HG02588 (cell line): Measurements from ENCODE around the gene INPP5A.
"Not testable (repeated sequence)": the region's sequence is repeated elsewhere in the genome, so short reads cannot be mapped to it uniquely, and the experiment has no call there.

Source experiments
- ATAC-seq: cut with Tn5 transposase; IDR thresholded peaks from one replicate; pipeline ENCODE4 v1.9.1; 2021; ENCODE audit warnings: mild to moderate bottlenecking, moderate library complexity; ENCODE audit not compliant: unreplicated experiment

INPP5A gene

DNA sequence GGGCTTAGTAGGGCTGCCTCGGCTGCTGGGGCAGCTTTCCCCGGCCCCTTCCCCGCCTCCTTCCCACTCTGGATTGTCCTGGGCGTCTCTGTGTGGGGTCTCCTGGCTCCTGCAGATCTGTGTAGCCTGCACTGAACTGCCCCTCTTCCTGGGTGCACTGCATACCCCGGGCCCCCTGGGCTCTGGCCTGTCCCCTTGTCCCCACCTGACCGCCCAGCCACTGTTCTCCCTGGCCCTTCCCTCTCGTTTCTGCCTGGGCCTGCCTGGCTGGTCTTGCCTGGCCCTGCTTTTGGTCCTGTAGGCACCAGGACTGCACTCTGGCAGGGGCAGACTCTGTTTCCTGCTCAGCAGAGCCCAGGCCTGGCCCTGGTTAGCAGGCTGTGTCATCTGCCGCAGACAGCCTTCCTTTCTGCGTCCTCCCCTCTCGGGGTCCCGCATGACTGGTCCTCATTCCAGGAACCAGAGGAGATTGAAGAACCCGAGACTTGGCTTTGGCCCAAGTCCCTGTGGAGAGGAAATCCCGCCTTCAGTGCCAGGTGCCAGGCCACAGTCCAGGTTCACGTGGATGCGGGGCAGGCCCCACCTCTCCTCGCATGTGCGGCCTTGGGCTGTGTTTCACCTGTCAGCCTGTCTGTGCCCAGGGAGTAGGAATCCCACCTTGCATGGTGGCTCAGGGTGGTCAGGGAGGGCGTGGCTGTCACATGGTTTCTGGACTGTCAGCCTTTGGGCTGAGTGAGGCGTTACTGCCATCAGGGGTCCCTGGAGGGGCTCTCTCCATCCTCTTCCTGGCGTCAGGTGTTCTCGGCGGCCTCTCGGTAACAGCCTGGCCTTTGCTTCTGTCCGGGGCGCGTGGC, 9.2 kb downstream of the INPP5A start:
- no peak for ATAC-seq

DNA sequence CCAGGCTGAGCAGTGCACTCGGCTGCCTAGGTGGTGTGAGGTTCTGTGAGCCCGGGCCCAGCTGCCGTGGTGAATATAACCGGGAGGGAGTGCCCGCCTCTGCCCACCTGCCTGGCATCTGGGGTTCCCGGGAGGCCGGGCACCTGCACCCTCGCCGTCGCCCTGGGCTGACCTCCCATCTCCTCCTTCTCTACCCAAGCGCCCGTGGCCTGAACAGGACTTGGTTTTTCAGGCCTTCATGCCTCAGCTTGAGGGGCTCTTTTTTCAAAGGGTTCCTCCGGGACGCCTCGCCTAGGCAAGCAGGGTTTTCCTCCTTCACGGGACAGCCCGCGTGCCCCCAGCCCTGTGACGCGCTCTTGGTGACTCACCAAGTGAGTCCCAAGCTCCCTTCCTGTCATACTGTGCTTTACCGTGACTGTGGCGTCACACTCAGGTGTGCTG, 9.9 kb downstream of the INPP5A start:
- no peak for ATAC-seq

DNA sequence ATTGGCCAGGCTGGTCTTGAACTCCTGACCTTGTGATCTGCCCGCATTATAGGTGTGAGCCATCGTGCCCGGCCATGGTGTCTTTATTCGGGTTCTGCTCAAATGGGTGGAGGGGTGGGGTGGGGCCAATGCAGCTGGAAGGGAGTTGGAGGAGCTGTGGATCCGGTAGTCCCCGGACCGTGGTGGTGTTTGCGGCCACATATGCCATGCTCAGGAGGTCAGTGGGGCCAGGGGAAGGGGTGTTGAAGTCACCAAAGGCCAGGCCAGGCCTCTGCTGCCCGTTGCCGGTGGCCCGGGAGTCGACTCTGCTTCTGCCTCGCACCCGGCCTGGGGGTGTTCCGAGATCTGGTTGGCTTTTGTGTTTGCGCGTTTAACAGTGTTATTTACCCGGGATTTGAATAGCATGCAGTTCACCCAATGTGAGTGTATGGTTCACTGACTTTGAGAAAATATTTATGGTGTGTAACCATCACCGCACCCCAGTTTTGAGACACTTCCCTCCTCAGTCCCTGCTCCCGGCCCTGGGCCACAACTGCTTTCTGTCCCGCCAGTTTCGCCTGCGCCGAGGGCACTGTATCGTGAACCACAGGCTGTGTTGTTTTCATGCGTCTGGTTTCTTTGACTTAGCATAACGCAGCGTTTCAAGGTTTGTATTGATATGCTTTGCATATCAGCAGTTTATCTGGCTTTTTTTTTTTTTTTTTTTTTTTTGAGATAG, 10.7 kb downstream of the INPP5A start:
- no peak for ATAC-seq

DNA sequence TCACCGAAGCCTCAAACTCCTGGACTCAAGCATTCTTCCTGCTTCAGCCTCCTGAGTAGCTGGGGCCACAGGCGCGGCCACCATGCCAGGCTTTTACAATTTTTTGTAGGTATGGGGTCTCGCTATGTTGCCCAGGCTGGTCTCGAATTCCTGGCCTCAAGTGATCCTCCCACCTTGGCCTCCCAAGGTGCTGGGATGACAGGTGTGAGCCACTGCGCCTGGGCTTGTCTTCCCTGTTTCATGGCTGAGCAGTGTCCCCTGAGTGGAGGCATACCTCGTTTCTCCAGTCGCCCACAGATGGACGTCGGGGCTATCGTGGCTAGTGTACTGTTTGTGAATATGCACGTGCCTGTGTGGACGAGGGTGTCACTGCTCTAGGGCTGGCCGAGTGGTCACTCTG, 11.3 kb downstream of the INPP5A start:
- ATAC-seq, result no peak

DNA sequence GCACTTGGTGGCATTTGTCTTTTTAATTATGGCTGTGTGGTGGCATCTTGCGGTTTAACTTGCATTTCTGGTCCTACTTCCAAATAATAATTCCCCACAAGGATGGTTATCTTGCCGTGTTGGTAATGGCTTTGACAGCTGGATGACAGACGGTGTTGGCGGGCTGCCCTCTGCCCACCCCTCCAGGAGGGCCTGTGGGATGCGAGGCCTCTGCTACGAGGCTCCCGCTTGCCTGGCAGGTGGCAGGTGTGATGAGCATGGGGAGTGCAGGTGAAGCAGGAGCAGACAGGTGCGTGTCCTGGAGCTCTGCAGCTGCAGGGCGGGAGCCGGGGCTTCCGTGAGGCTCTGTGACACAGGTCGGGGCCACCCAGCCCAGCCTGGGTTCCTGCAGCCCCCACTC, 11.8 kb downstream of the INPP5A start:
- ATAC-seq, result no peak

DNA sequence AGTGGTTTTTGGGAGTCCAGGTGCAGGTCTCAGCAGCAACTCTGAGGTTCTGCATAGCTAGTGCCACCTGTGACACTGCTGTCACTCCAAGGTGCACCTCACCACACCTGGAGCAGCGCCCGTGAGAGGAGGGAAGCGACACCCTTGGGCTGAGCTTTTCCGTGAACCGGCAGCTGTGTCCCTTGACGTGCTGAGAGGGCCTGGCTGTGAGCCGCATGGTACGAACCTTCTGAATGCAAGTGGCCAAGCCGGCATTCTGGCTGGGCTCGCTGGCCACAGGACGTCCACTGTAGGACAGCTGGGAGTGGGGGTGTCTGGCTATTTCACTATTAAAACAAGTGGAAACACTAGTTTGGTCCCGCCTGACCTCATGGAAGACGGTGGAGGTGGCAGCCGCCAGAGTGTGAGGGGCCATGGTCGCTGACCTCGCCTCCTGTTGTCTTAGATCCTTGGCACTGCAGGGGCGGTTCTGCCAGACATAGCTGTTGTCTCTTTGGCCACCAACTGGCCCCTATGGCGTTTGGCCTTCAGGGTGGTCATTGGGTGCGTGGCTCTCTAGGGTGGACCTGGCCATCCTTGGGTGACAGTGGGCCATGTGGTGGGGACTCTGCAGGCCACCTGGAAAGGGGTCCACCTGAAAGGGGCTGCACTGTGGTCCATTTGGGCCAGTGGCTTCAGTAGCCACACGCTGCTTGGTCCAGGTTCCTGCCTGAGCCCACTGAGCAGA, 12.9 kb downstream of the INPP5A start:
- ATAC-seq, result no peak

DNA sequence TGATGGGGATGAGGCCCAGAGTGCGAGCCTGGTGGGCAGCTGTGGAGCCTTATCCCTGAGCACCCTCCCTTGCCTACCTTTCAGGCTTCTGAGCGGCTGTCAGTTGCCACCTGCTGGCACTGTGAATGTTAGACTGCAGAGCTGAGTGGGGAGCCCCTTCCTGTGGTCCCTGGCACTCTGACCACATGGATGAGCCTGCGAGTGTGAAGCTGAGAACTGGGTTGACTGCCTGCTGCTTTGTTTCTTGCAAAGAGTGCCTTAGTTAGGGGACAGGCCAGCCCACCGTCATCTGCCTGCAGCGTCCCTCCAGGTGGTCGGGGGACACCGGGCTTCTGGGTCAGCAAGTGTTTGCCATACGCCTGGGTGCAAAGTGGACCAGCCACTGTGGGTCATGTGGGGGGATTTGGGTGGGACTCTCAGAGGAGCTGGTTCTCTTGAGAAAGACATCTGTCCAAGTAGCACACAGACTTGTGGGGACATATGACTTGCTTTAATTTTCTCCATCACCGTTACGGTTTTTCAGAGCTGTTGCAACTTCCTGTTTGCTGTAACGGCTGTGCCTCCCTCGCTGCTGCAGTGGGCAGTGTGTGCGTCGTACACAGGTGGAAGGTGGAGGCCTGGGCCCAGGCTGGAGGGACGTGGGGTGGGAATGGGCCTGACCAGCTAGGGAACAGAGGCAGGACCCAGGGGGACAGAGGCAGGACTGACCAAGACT, 13.7 kb downstream of the INPP5A start:
- peak; percentile 68 for ATAC-seq

DNA sequence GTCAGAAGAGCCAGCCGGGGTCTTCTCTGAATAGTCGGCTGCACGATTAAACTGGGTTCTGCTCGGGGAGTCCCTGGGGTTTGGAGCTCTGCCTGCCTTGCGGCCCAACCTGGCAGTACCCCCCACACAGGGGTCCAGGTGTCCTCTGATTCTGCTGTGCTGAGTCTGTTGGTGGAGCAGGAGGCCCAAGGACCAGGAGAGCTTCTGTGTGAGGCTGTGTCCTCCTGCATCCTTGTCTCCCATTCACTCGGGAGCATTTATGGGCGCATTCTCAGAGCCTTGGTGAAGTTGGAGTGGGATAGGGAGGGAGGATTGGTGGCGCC, 14.2 kb downstream of the INPP5A start:
- ATAC-seq, result peak; percentile 13

DNA sequence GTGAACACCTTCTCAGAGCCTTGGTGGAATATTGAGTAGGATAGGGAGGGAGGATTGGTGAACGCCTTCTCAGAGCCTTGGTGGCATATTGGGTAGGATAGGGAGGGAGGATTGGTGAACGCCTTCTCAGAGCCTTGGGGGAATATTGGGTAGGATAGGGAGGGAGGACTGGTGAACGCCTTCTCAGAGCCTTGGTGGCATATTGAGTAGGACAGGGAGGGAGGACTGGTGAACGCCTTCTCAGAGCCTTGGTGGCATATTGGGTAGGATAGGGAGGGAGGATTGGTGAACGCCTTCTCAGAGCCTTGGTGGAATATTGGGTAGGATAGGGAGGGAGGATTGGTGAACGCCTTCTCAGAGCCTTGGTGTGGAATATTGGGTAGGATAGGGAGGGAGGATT, 15.0 kb downstream of the INPP5A start:
- not testable (repeated sequence) for ATAC-seq

DNA sequence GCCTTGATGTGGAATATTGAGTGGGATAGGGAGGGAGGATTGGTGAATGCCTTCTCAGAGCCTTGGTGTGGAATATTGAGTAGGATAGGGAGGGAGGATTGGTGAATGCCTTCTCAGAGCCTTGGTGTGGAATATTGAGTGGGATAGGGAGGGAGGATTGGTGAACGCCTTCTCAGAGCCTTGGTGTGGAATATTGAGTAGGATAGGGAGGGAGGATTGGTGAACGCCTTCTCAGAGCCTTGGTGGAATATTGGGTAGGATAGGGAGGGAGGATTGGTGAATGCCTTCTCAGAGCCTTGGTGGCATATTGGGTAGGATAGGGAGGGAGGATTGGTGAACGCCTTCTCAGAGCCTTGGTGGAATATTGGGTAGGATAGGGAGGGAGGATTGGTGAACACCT, 16.0 kb downstream of the INPP5A start:
- not testable (repeated sequence) for ATAC-seq

DNA sequence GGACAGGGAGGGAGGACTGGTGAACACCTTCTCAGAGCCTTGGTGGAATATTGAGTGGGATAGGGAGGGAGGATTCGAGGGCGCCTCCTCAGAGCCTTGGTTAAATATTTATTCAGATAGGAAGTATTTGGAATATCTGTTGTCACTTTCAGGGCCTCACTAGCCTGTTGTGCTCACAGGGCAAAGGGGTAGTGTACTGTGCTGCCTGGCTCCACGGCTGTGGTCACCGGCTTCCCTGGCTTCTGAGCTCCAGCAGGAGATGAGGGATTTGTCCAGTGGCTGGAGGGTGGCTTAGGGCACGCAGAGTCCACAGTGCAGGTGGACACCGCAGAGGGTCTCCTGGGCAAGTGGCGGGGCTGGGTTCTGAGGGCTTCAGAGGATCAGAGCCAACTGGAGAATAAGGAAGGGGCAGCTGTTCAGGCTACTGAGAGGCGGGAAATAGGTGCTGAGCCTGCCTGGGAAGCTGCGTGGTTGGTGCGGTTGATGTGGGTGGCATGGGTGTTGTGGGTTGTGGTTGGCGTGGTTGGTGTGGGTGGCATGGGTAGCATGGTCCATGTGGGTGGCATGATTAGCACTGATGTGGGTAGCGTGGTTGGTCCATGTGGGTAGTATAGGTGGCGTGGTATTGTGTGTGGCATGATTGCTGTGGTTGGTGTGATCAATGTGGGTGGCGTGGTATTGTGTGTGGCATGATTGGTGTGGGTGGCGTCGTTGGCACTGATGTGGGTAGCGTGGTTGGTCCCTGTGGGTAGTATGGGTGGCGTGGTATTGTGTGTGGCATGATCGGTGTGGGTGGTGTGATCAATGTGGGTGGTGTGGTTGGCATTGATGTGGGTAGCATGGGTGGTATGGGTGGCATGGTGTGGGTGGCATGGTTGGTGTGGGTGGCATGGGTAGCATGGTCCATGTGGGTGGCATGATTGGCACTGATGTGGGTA, 16.7 kb downstream of the INPP5A start:
- ATAC-seq, result no peak

DNA sequence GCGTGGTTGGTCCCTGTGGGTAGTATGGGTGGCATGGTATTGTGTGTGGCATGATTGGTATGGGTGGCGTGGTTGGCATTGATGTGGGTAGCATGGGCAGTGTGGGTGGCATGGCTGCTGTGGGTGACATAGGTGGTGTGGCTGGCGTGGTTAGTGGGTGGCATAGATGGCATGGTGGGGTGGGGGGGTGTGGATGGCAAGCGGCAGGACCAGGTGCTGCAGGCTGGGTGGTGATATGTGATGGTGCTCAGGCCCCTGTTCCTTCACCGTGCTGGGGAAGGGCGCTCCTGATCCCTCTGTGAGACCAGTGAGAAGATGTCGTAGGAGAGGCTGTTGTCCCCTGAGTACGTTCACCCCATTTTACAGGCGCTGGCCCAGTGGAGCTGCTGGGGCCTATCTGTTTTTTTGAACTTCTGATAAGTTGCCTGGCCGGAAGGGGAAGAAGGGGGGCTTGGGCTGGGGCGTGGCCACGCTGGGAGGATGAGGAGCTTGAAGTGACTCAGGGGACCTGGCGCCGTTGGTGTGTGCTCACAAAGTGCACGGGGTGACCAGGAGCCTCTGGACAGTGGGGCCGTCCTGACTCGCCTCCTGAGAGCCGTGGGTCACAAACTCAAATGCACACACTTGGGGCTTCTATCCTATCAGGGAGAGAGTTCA, 17.5 kb downstream of the INPP5A start:
- ATAC-seq, result no peak

DNA sequence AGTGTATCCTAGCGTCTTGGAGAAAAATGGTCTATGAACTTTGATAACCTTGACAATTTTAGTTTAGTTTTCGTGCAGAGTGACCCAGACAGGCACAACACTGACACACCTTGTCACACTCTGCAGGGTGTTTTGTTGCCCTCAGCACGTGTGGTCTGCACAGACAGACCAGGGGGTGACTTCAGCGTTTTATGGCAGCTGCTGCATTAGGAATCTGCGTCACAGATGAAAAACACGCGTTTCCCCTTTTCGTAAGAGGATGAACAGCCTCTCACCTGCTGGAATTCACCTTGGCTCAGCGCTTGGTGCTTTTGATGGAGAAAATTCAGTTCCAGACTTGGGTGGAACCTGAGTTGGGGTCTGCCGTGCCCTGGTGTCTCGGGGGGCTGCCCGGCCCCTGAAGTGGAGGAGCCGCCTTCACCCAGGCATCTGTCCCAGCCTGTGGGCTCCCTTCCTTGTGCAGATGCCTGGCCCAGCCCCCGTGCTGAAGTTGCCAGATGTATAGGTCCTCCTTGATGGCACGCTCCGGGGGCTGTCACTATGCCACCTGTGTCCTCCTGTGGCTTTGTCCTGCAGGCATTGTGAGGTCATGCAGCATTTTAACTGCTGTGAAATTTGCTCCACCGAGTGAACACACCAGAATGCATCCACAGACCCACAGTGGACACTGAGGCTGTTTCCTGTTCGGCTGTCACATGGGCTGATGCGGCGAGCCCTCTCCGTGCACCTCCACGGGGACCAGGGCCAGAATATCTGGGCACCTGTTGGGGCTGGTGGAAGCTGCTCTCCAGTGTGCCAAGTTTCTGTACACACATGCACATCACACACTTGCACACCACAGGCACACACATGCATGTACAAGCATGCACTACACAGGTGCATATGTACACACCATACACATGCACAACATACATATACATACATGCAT, 18.3 kb downstream of the INPP5A start:
- no peak for ATAC-seq

DNA sequence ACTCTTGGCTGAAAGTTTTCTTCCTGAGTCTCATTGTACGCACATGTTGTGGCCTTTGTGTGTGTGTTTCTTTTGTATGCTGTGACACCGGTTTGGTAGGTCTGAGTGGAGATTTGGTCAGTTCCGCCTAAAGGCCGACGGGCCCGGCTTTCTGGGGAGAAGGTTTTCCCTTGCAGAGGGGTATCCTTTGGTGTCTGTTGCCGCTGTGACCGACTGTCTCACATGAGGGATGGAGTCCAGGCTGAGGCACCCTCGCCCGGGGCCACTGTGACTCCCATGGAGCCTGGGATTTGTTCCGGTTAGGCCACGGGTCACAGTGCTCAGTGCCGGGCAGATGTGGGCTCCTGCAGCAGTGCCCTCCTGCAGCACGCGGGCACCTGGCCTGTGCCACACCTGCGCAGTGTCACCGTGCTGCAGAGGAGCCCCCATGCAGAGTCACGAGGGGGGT, 19.4 kb downstream of the INPP5A start:
- no peak for ATAC-seq

DNA sequence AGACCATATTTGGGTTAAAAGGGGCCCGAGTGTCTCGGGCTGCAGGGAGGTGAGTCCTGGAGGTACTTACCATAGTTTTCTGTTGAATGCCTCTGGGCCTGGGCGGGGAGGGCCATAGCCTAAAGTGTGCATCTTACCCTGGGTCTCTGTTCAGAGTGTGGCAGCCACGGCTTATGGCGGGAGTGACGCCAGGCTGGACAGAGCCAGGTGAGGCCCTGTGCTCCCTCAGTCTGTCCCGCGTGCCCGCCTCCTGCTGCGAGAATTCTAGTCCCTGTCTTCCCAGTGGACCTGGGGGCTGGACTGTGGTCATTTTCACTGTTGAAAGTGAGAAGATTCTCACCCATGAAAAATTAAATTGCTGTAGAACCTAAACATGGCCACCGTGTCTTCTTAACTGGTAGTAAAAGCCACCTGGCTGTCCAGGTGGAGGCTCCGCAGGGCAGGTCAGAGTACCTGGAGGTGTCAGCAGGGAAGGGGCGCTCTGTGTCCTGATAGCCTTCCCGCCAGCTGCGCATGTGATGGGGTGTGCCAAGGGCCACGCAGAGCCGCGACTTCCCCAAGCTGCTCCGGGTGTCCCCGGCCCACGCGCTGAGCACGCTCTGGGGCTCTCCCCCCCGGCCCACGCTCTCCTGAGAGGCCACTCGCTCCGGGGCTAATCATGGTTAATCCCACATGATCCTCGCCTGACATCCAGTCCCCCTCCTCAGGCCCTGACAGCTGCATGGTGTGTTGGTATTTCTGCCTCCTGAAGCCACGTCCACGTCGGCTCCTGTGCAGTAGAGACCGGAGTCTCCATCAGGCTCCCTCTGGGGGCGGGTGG, 20.3 kb downstream of the INPP5A start:
- no peak for ATAC-seq

DNA sequence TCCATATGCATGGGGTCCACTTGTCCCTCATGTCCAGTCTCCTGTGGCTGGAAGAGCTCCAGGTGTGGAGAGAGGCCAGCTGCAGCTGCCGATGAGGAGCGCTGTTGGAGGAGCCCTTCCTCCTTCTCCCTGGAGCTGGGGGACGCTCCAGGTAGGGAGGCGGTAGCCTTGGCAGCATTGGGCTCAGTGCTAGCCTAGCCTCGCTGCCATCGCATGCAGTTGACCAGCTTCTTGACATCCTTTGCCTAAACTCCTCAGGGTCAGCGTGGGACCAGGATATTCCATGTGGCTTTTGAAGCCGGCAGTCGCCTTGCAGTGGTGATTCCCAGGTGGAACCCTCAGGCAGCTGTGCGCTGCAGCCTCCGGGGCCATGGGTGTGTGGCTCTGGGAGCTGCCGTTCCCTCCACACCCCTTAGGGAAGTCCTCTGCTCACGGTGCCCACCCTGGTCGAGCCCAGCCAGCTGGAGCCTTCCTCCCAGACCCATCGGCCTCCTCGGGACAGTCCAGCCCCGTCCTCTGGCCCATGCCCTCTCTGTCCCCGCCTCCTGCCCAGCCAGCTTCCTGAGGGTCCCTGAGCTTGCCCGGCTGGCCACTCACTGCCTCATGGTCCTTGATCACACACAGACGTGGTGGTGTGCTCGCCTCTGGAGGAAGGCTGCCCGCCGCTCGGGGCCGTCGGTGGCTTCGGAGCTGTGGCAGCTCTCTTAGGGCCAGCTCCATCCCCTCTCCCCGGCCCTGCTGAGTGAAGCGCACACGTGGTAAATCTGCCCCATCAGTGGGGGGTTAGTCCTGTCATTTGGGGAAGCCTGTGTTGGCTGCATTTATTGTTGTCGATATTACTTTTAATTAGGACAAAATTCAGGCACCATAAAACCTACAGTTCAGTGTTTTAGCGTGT, 21.2 kb downstream of the INPP5A start:
- ATAC-seq, result no peak
